ENCODE results near the gene CHIC1. TPM values are rescaled to one million over a fixed set of nuclear protein-coding genes. Genes with fewer than 3 reads are reported as not detected.
A peak's percentile ranks its signal among the peaks of the same experiment; 100 is the strongest.

The CHIC1 gene
- 25.5 and 27.8 TPM in 2 replicates for total RNA-seq (2013; cell fraction: nucleolus; rRNA removed)
- total RNA-seq (2014; rRNA removed), result 4.3 and 5.2 TPM in 2 replicates
- total RNA-seq (2014; rRNA removed; fragmentation: Illumina TruSeq; extraction: Trizol), result 4.4 and 5.0 TPM in 2 replicates
- 4.2 and 4.4 TPM in 2 replicates for total RNA-seq (2021)
- 3.5 TPM for polyA plus RNA-seq (2011; ENCODE audit: low read depth)
- polyA plus RNA-seq (2011; rRNA removed), result 7.6 and 13.7 TPM in 2 replicates
- 1.9 and 2.0 TPM in 2 replicates for polyA plus RNA-seq (2011; cell fraction: cytosol; rRNA removed)
- 8.6 and 10.4 TPM in 2 replicates for polyA plus RNA-seq (2011; cell fraction: nucleus; rRNA removed)
- polyA plus RNA-seq (2012), result 3.8 and 5.2 TPM in 2 replicates
- polyA plus RNA-seq (2014; fragmentation: Illumina TruSeq; extraction: Trizol), result 4.9 and 5.2 TPM in 2 replicates
- under 1 TPM; 0.72 to 0.73 TPM for polyA plus RNA-seq (2014; fragmentation: Nextera tagmentation; extraction: Ambion mirVana)
- 2.3 and 3.2 TPM in 2 replicates for polyA plus RNA-seq (2014; rRNA removed)
- polyA plus RNA-seq (2016; fragmentation: Nextera tagmentation; extraction: Ambion mirVana), result 1 to 10 TPM; 1.4 to 2.8 TPM
- 5.7 and 6.9 TPM in 2 replicates for polyA minus RNA-seq (2011; rRNA and poly(A)+ RNA removed)
- polyA minus RNA-seq (2011; cell fraction: cytosol; rRNA and poly(A)+ RNA removed), result 1.5 and 2.6 TPM in 2 replicates
- 6.8 and 9.3 TPM in 2 replicates for polyA minus RNA-seq (2011; cell fraction: nucleus; rRNA and poly(A)+ RNA removed)
- Bru-seq, nascent RNA, result percentile 60 among the genes with signal in this experiment
- BruChase-seq, experiment 1, labeled RNA remaining after a 6-hour chase, result percentile 63 among the genes with signal in this experiment
- BruChase-seq, experiment 2, labeled RNA remaining after a 2-hour chase, result percentile 67 among the genes with signal in this experiment
- long read RNA-seq, experiment 1, full-length matches to known transcripts, result 2 of 2 reads
- long read RNA-seq, experiment 1, partial matches to known transcripts, result 0 of 2 reads
- long read RNA-seq, experiment 1, other reads (novel, unspliced or antisense), result 0 of 2 reads
- long read RNA-seq, experiment 2, full-length matches to known transcripts, result 3 of 5 reads
- long read RNA-seq, experiment 2, partial matches to known transcripts, result 0 of 5 reads
- long read RNA-seq, experiment 2, other reads (novel, unspliced or antisense), result 2 of 5 reads

- Histone ChIP-seq H3K79me2 (ENCODE audit: control insufficient read depth, insufficient read depth, low read length) (peaks cover 5% of the 10 kb centered on the region), H3K9ac (ENCODE audit: control insufficient read depth, insufficient read depth, low read length) (peak within 1 kb of the TSS; percentile 64), H4K20me1 (ENCODE audit: control insufficient read depth, insufficient read depth) (no peaks in the 10 kb centered on the region), H3K4me2 (ENCODE audit: control insufficient read depth, insufficient read depth) (peak within 1 kb of the TSS; percentile 64), H2AFZ (ENCODE audit: control insufficient read depth, low read depth, low read length) (peak within 1 kb of the TSS; percentile 82), H3K27me3 (replicated peaks in 1 of 2; ENCODE audit: control insufficient read depth in 2 of 2, insufficient read depth in 2 of 2, low read length in 1 of 2) (no peaks in the 10 kb centered on the region), H3K4me1 (ENCODE audit: control insufficient read depth, insufficient read depth, low read length) (no peaks in the 10 kb centered on the region), H3K36me3 (ENCODE audit: control insufficient read depth in 2 of 2, insufficient read depth in 2 of 2, low read length in 1 of 2) (no peaks in the 10 kb centered on the region), H3K4me3 (peak within 1 kb of the TSS; percentile 65), H3K9me3 (replicated peaks; ENCODE audit: control insufficient read depth, insufficient read depth, low read length) (no peaks in the 10 kb centered on the region), H3K27ac (ENCODE audit: control insufficient read depth, insufficient read depth) (peak within 1 kb of the TSS; percentile 51)
- intact Hi-C loops (cut with micrococcal nuclease; ENCODE audit: unreplicated experiment), result no loop called here
- ATAC-seq, result peak; percentile 79
- DNase-seq (ENCODE audit: low read depth, low spot score), result peak; percentile 32
- BruUV-seq (replicated peaks), result no TSS peak
- peak; percentile 87 for FAIRE-seq
- ChIA-PET CTCF (no interaction called here), POLR2A (no interaction called here), SMC1A (ENCODE audit: uncharacterized antibody, unreplicated experiment) (no interaction called here), RAD21 (ENCODE audit: unreplicated experiment) (no interaction called here)
- WGBS (ENCODE audit: insufficient coverage, insufficient replicate concordance, low lambda C conversion rate, missing lambda C conversion rate), result 36% methylated on average over 21 of the region's 51 CpGs
- in situ Hi-C loops (cut with MboI), result no loop called here
- peak; percentile 43; the same call in 1 of the 2 replicates for TF ChIP-seq CREB1 (IDR thresholded peaks at IDR 0.05; ENCODE audit: low read depth)
- no peak for TF ChIP-seq NFYA (IDR thresholded peaks at IDR 0.05; ENCODE audit: borderline replicate concordance, low read depth, low read length)
- no peak for TF ChIP-seq TCF3 (IDR thresholded peaks at IDR 0.05; ENCODE audit: borderline replicate concordance, insufficient read depth, low read depth, low read length)
- TF ChIP-seq BRCA1 (IDR thresholded peaks at IDR 0.05; ENCODE audit: low read depth, low read length), result no peak
- peak; percentile 94 for TF ChIP-seq YY1 (IDR thresholded peaks at IDR 0.05; ENCODE audit: low read depth, low read length)
- TF ChIP-seq NBN (IDR thresholded peaks at IDR 0.05), result 0 out of 2 replicates have a peak, but pooled peaks have one; percentile 58
- no peak for TF ChIP-seq TCF7 (IDR thresholded peaks at IDR 0.05; ENCODE audit: borderline replicate concordance)
- no peak for TF ChIP-seq ELK1 (IDR thresholded peaks at IDR 0.05; ENCODE audit: low read depth, low read length)
- TF ChIP-seq FOXK2 (IDR thresholded peaks at IDR 0.05), result no peak
- TF ChIP-seq MEF2B (IDR thresholded peaks at IDR 0.05; ENCODE audit: partially characterized antibody, poor library complexity, severe bottlenecking), result peak; percentile 10
- no peak for TF ChIP-seq BCL11A (IDR thresholded peaks at IDR 0.05; ENCODE audit: low read depth, low read length)
- TF ChIP-seq ATF3 (IDR thresholded peaks at IDR 0.05; ENCODE audit: borderline replicate concordance, extremely low read depth, low read depth, low read length), result peak; percentile 47; the same call in 1 of the 2 replicates
- no peak for TF ChIP-seq GATAD2B (conservative IDR thresholded peaks at IDR 0.05; ENCODE audit: low read depth)
- no peak for TF ChIP-seq SUZ12 (IDR thresholded peaks at IDR 0.05; ENCODE audit: unreplicated experiment)
- TF ChIP-seq ZNF217 (IDR thresholded peaks at IDR 0.05), result no peak
- TF ChIP-seq TARDBP (IDR thresholded peaks at IDR 0.05; ENCODE audit: borderline replicate concordance), result no peak
- no peak for TF ChIP-seq ASH2L (IDR thresholded peaks at IDR 0.05; ENCODE audit: borderline replicate concordance, low read depth)
- TF ChIP-seq SREBF2 (IDR thresholded peaks at IDR 0.05; ENCODE audit: low read length), result no peak
- TF ChIP-seq RELB (IDR thresholded peaks at IDR 0.05; ENCODE audit: low read depth), result no peak
These were observed at the start of gene CHIC1 for GRCh38 chrX:73562984-73563737. Gene CHIC1, plus strand, starts transcription at chrX:73563197. Its CDS starts 88 bp downstream, at chrX:73563285.

Data from GM12878 (cell line).